Endothelial cell of umbilical vein (primary cell): Measurements from ENCODE around the gene SLCO4C1. TPM values are rescaled to one million over a fixed set of nuclear protein-coding genes. Genes with fewer than 3 reads are reported as not detected.

ENCODE experiments used
- BruUV-seq: library from RNA; stranded (reverse); fragments of 400-500 nt; replicated peaks from 2 replicates; lab custom pipeline; 2021; lab: Mats Ljungman, UMichigan
- CTCF ChIA-PET: fragments of 300-600, 350-600 bp; sonication (Branson Sonifier 250); formaldehyde crosslinking; loops from one replicate; lab custom pipeline; 2021; ENCODE audit warnings: antibody characterized with exemption, inconsistent platforms; lab: Charles Lee
- POLR2A ChIA-PET: fragments of 300-600, 350-600 bp; sonication (Branson Sonifier 250); formaldehyde crosslinking; loops from one replicate; lab custom pipeline; 2021; ENCODE audit warnings: antibody characterized with exemption, inconsistent platforms; lab: Charles Lee
- DNase-seq: peaks from one replicate; pipeline ENCODE4 v3.0.0-alpha.2; 2011; ENCODE audit warnings: low read depth, low spot score
- FAIRE-seq: peaks from 2 replicates; lab custom pipeline; 2011; peaks lifted over from hg19 to GRCh38; lab: Jason Lieb, UNC
- H2AFZ ChIP-seq: 2 replicates; pipeline ENCODE4 v1.6.0; 2012; ENCODE audit warnings: low read depth, low read length, control low read depth, inconsistent platforms
- H3K27ac ChIP-seq: 2 replicates; pipeline ENCODE4 v1.5.1; 2011; ENCODE audit warnings: low read depth, mild to moderate bottlenecking, control low read depth, low read length, moderate library complexity; ENCODE audit not compliant: insufficient read depth
- H3K27me3 ChIP-seq, 2 experiments: 2 replicates each; pipeline versions ENCODE4 v1.6.0 to v1.6.1; 2011; ENCODE audit warnings: low read length in 2 of 2, mixed read lengths in 1 of 2; ENCODE audit not compliant: control insufficient read depth in 2 of 2, insufficient read depth in 2 of 2
- H3K36me3 ChIP-seq, 2 experiments: 2 replicates in 1 of 2; 3 replicates in 1 of 2; pipeline ENCODE4 v1.5.1; 2011; ENCODE audit warnings: low read length in 2 of 2, mild to moderate bottlenecking in 1 of 2, moderate library complexity in 1 of 2; ENCODE audit not compliant: control insufficient read depth in 2 of 2, insufficient read depth in 2 of 2; ENCODE audit errors: extremely low read depth in 1 of 2
- H3K4me1 ChIP-seq: 3 replicates; pipeline ENCODE4 v1.5.1; 2011; ENCODE audit warnings: mild to moderate bottlenecking, low read length; ENCODE audit not compliant: control insufficient read depth, insufficient read depth; ENCODE audit errors: extremely low read depth
- H3K4me2 ChIP-seq: 2 replicates; pipeline ENCODE4 v1.6.1; 2011; ENCODE audit warnings: low read length, control low read depth, mixed read lengths; ENCODE audit not compliant: insufficient read depth
- H3K4me3 ChIP-seq, 3 experiments: fragments of 200-600 bp in 1 of 3; sonication (generic), shearing (Covaris generic) in 1 of 3; replicated peaks in 1 of 3; 2 replicates each; pipeline ENCODE4 v1.5.1; 2011 to 2016; ENCODE audit warnings: control low read depth in 3 of 3, low read length in 3 of 3, mild to moderate bottlenecking in 2 of 3, inconsistent platforms in 1 of 3, low read depth in 1 of 3, moderate library complexity in 1 of 3; ENCODE audit not compliant: insufficient read depth in 1 of 3
- H3K79me2 ChIP-seq: 2 replicates; pipeline ENCODE4 v1.6.0; 2012; ENCODE audit warnings: low read length, inconsistent platforms; ENCODE audit not compliant: control insufficient read depth, insufficient read depth
- H3K9ac ChIP-seq: replicated peaks from 2 replicates; pipeline ENCODE3; 2011; ENCODE audit warnings: low read length, control low read depth; ENCODE audit not compliant: insufficient read depth; ENCODE audit errors: extremely low read depth
- H3K9me1 ChIP-seq: replicated peaks from 3 replicates; pipeline ENCODE4 v1.6.0; 2011; ENCODE audit warnings: mild to moderate bottlenecking, low read length; ENCODE audit not compliant: control insufficient read depth, insufficient read depth; ENCODE audit errors: extremely low read depth
- H3K9me3 ChIP-seq: replicated peaks from 2 replicates; pipeline ENCODE4 v1.5.1; 2012; ENCODE audit warnings: low read length, inconsistent platforms; ENCODE audit not compliant: control insufficient read depth, insufficient read depth
- H4K20me1 ChIP-seq: replicated peaks from 2 replicates; pipeline ENCODE3; 2011; ENCODE audit warnings: mild to moderate bottlenecking, low read length; ENCODE audit not compliant: control insufficient read depth, insufficient read depth; ENCODE audit errors: extremely low read depth
- CTCF ChIP-seq, 2 donors: IDR thresholded peaks; 1 replicate in 1 of 2; 2 replicates in 1 of 2; pipeline ENCODE4 v1.5.1; 2011; ENCODE audit warnings: low read length in 2 of 2, mild to moderate bottlenecking in 2 of 2, moderate library complexity in 2 of 2, control low read depth in 1 of 2, inconsistent platforms in 1 of 2, low read depth in 1 of 2; ENCODE audit not compliant: insufficient read depth in 1 of 2; ENCODE audit errors: extremely low read depth in 1 of 2
- EZH2 ChIP-seq: IDR thresholded peaks from 2 replicates; pipeline ENCODE4 v1.6.1; 2012; ENCODE audit warnings: borderline replicate concordance, low read depth, mild to moderate bottlenecking, moderate library complexity, low read length, inconsistent platforms; ENCODE audit not compliant: severe bottlenecking
- FOS ChIP-seq: IDR thresholded peaks from 2 replicates; pipeline ENCODE4 v1.6.1; 2011; ENCODE audit warnings: mild to moderate bottlenecking, low read length, moderate library complexity, borderline replicate concordance; ENCODE audit not compliant: insufficient read depth
- GATA2 ChIP-seq: IDR thresholded peaks from 2 replicates; pipeline ENCODE4 v1.7.0; 2011; ENCODE audit warnings: low read depth, mild to moderate bottlenecking, moderate library complexity, mixed read lengths, low read length; ENCODE audit not compliant: insufficient read length, insufficient read depth
- JUN ChIP-seq: IDR thresholded peaks from 2 replicates; pipeline ENCODE4 v1.6.1; 2011; ENCODE audit warnings: borderline replicate concordance, low read depth; ENCODE audit not compliant: insufficient read length, insufficient read depth
- MAX ChIP-seq: IDR thresholded peaks from 2 replicates; pipeline ENCODE4 v1.6.1; 2011; ENCODE audit not compliant: insufficient read depth, insufficient read length
- MYC ChIP-seq: IDR thresholded peaks from one replicate; pipeline ENCODE4 v1.6.1; 2011; ENCODE audit warnings: mild to moderate bottlenecking, low read depth, low read length
- POLR2A ChIP-seq: IDR thresholded peaks from 2 replicates; pipeline ENCODE4 v1.6.1; 2012; ENCODE audit warnings: low read depth, mild to moderate bottlenecking, control low read depth, low read length
- POLR2AphosphoS5 ChIP-seq: IDR thresholded peaks from 2 replicates; pipeline ENCODE4 v1.6.1; 2012; ENCODE audit warnings: low read depth, mild to moderate bottlenecking, control low read depth, low read length, moderate library complexity; ENCODE audit not compliant: insufficient read depth
- dilution Hi-C: fragments of 300-500 bp; cut with MboI; formaldehyde crosslinking; loops from one replicate; pipeline ENCODE4 v1.15.0; 2019; ENCODE audit warnings: low sequenced_read_pairs; ENCODE audit not compliant: extremely low pct_ligation_motif_present
- intact Hi-C: fragments of 100-400 bp; cut with micrococcal nuclease; formaldehyde crosslinking; loops from one replicate; pipeline ENCODE4 v1.10.0; 2022
- polyA plus RNA-seq, 4 experiments: library from polyadenylated mRNA; depleted of rRNA in 3 of 4; stranded (reverse) in 3 of 4; unstranded in 1 of 4; fragments of >200 nt; gene quantifications; 2 replicates each; pipeline versions ENCODE4 v1.2.1 to v1.2.3, GENCODE V29; 2011 to 2012; ENCODE audit warnings: missing spikeins in 1 of 4
- total RNA-seq: library from RNA; stranded (reverse); gene quantifications from 2 replicates; pipeline ENCODE4 v1.2.3, GENCODE V29; 2021

SLCO4C1 gene
- total and polyA plus RNA-seq, 2 donors (not counting 3 experiments of a cell fraction or from before 2014, with no cell fraction given) = 0.03 TPM; not detected in 1

- Histone ChIP-seq H3K4me1 (no peaks in the 10 kb centered on the region), H3K9me3 (no peaks in the 10 kb centered on the region), H3K9ac (no peak overlapping the region), H2AFZ (no peak overlapping the region), H3K4me2 (no peak overlapping the region), H3K4me3 (no peak overlapping the region), H3K79me2 (no peaks in the 10 kb centered on the region), H3K36me3 (no peaks in the 10 kb centered on the region), H3K9me1 (no peaks in the 10 kb centered on the region), H3K27me3 (peaks cover 0 to 2% of the 10 kb centered on the region in 2 experiments), H3K27ac (no peak overlapping the region), H4K20me1 (no peaks in the 10 kb centered on the region)
- ChIA-PET POLR2A (no interaction called here), CTCF (no interaction called here)
- dilution Hi-C loops (no loop called here), intact Hi-C loops (no loop called here)
- DNase-seq (no peak), FAIRE-seq (no peak)
- no TSS peak for BruUV-seq
- TF ChIP-seq MAX (no peak), GATA2 (no peak), JUN (no peak), POLR2A (no peak), EZH2 (no peak), MYC (no peak), FOS (no peak), POLR2AphosphoS5 (no peak), CTCF (IDR thresholded peaks at IDR 0.05; ENCODE audit: extremely low read depth in 1 of 2, insufficient read depth in 1 of 2, low read depth in 1 of 2, low read length in 2 of 2) (no peak)
These were observed 6.1 kb downstream of the SLCO4C1 start for GRCh38 chr5:102290004-102290403.
